Mesenchymal stem cell (in vitro differentiated cells and primary cell): ENCODE data around the gene ADD3.

Experiments
- DNase-seq: peaks from one replicate; pipeline ENCODE4 v3.0.0-alpha.2; 2013
- H2AFZ ChIP-seq: one replicate; pipeline ENCODE4 v1.6.1; 2013; ENCODE audit warnings: low read depth, mild to moderate bottlenecking, control low read depth, inconsistent platforms, low read length, moderate library complexity
- H2AK5ac ChIP-seq: 2 replicates; pipeline ENCODE4 v1.6.1; 2013; ENCODE audit warnings: low read length, moderate library complexity, mild to moderate bottlenecking, inconsistent platforms; ENCODE audit not compliant: severe bottlenecking
- H2BK120ac ChIP-seq: one replicate; pipeline ENCODE4 v1.6.1; 2013; ENCODE audit warnings: low read depth, mild to moderate bottlenecking, inconsistent platforms, low read length, moderate library complexity
- H2BK12ac ChIP-seq, 2 experiments: one replicate each; pipeline ENCODE4 v1.6.1; 2013; ENCODE audit warnings: inconsistent platforms in 2 of 2, low read length in 2 of 2, mild to moderate bottlenecking in 2 of 2, moderate library complexity in 2 of 2, control low read depth in 1 of 2
- H2BK15ac ChIP-seq: one replicate; pipeline ENCODE4 v1.6.1; 2013; ENCODE audit warnings: mild to moderate bottlenecking, low read depth, inconsistent platforms; ENCODE audit not compliant: poor library complexity, severe bottlenecking
- H2BK5ac ChIP-seq: 2 replicates; pipeline ENCODE4 v1.6.1; 2013; ENCODE audit warnings: low read depth, mild to moderate bottlenecking, low read length, control low read depth, inconsistent platforms; ENCODE audit not compliant: poor library complexity, severe bottlenecking
- H3K14ac ChIP-seq, 2 experiments: one replicate each; pipeline ENCODE4 v1.6.1; 2013; ENCODE audit warnings: inconsistent platforms in 2 of 2, low read length in 2 of 2, control low read depth in 1 of 2, mild to moderate bottlenecking in 1 of 2, moderate library complexity in 1 of 2
- H3K18ac ChIP-seq, 2 experiments: one replicate each; pipeline ENCODE4 v1.6.1; 2013; ENCODE audit warnings: inconsistent platforms in 2 of 2, low read length in 2 of 2, control low read depth in 1 of 2, low read depth in 1 of 2, mild to moderate bottlenecking in 1 of 2
- H3K23ac ChIP-seq, 2 experiments: one replicate each; pipeline ENCODE4 v1.6.1; 2013; ENCODE audit warnings: inconsistent platforms in 2 of 2, low read length in 2 of 2, mild to moderate bottlenecking in 2 of 2, moderate library complexity in 2 of 2, control low read depth in 1 of 2
- H3K27ac ChIP-seq: 2 replicates; pipeline ENCODE4 v1.5.1; 2013; ENCODE audit warnings: mild to moderate bottlenecking, moderate library complexity, low read length, control low read depth, inconsistent platforms; ENCODE audit not compliant: poor library complexity, severe bottlenecking
- H3K27me3 ChIP-seq, 2 experiments: 2 replicates each; pipeline versions ENCODE4 v1.6.1 to v1.7.0; 2013; ENCODE audit warnings: low read length in 2 of 2, mild to moderate bottlenecking in 2 of 2, moderate library complexity in 2 of 2, control low read depth in 1 of 2, inconsistent platforms in 1 of 2; ENCODE audit not compliant: control insufficient read depth in 1 of 2, insufficient read depth in 1 of 2
- H3K36me3 ChIP-seq, 2 experiments: 2 replicates each; pipeline versions ENCODE4 v1.6.1 to v1.7.0; 2013; ENCODE audit warnings: low read length in 2 of 2, control low read depth in 1 of 2, inconsistent platforms in 1 of 2, low read depth in 1 of 2, mild to moderate bottlenecking in 1 of 2; ENCODE audit not compliant: insufficient read depth in 2 of 2, control insufficient read depth in 1 of 2
- H3K4ac ChIP-seq, 2 experiments: one replicate each; pipeline ENCODE4 v1.6.1; 2013; ENCODE audit warnings: inconsistent platforms in 2 of 2, low read length in 2 of 2, mild to moderate bottlenecking in 2 of 2, moderate library complexity in 2 of 2, control low read depth in 1 of 2, low read depth in 1 of 2
- H3K4me1 ChIP-seq: 2 replicates; pipeline ENCODE4 v1.6.1; 2013; ENCODE audit warnings: low read depth, low read length, control low read depth; ENCODE audit not compliant: control insufficient read depth, insufficient read depth
- H3K4me2 ChIP-seq: 2 replicates; pipeline ENCODE4 v1.6.1; 2013; ENCODE audit warnings: low read length, mild to moderate bottlenecking, inconsistent platforms; ENCODE audit not compliant: poor library complexity, severe bottlenecking
- H3K4me3 ChIP-seq, 2 experiments: 2 replicates each; pipeline versions ENCODE4 v1.5.1 to v1.7.0; 2013; ENCODE audit warnings: low read length in 2 of 2, mild to moderate bottlenecking in 2 of 2, control low read depth in 1 of 2, low read depth in 1 of 2; ENCODE audit not compliant: insufficient read depth in 1 of 2
- H3K79me1 ChIP-seq: replicated peaks from 2 replicates; pipeline ENCODE4 v1.6.1; 2013; ENCODE audit warnings: mild to moderate bottlenecking, control low read depth, low read length, inconsistent platforms; ENCODE audit not compliant: poor library complexity, severe bottlenecking
- H3K9ac ChIP-seq: 2 replicates; pipeline ENCODE4 v1.7.0; 2013; ENCODE audit warnings: mild to moderate bottlenecking, low read length, moderate library complexity
- H3K9me3 ChIP-seq: 2 replicates; pipeline ENCODE4 v1.7.0; 2013; ENCODE audit warnings: mild to moderate bottlenecking, low read length; ENCODE audit not compliant: control insufficient read depth
- H4K8ac ChIP-seq: one replicate; pipeline ENCODE4 v1.6.1; 2013; ENCODE audit warnings: inconsistent platforms, mild to moderate bottlenecking, low read length, moderate library complexity
- H4K91ac ChIP-seq: one replicate; pipeline ENCODE4 v1.6.1; 2013; ENCODE audit warnings: mild to moderate bottlenecking, low read length, inconsistent platforms
- WGBS: methylation state at CpG from one replicate; pipeline ENCODE4 v1.1.7; 2013; ENCODE audit warnings: mixed read lengths; 5-methylcytosine and 5-hydroxymethylcytosine counted together

The ADD3 gene

DNA sequence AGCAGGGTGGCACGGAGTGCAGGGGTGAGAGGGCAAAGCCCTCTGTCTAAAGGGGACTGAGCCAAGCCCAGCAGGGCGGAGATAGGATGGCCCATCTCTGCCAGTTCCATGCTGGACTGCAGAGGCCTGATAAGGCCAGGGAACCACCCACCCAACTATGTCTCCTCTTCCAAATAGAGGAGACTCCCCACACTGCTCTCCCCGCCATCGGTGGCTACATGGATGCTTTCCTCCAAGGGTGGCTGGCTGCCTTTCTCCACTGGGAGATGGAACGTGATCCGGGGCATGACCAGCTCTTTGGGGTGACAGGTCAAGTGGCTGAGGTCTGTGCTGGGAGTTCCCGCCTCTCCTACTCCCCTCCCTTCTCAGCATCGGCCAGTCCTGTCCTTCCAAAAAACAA lies 141.5 kb downstream of the ADD3 start:
- H2AK5ac ChIP-seq, result no peak overlapping the region
- no peak overlapping the region for H3K9ac ChIP-seq
- no peak overlapping the region for H3K4me3 ChIP-seq
- H4K8ac ChIP-seq, result no peak overlapping the region
- H2BK5ac ChIP-seq, result no peak overlapping the region
- H3K27ac ChIP-seq, result no peak overlapping the region
- peaks cover 2% of the 10 kb centered on the region for H3K4me1 ChIP-seq
- H3K36me3 ChIP-seq, result no peaks in the 10 kb centered on the region
- no peak overlapping the region for H2BK12ac ChIP-seq
- H3K4me2 ChIP-seq, result no peak overlapping the region
- no peak for DNase-seq
- H2AFZ ChIP-seq, result no peak overlapping the region
- no peak overlapping the region for H3K18ac ChIP-seq
- no peak overlapping the region for H3K23ac ChIP-seq
- WGBS, result 80% methylated on average over 8 of the region's 8 CpGs
- no peak overlapping the region for H2BK15ac ChIP-seq
- peaks cover 31 to 44% of the 10 kb centered on the region in 2 experiments for H3K27me3 ChIP-seq
- H3K4ac ChIP-seq, result no peak overlapping the region
- no peak overlapping the region for H3K14ac ChIP-seq
- peak overlapping the region; percentile 8 for H4K91ac ChIP-seq
- H3K9me3 ChIP-seq, result no peaks in the 10 kb centered on the region
- no peak overlapping the region for H2BK120ac ChIP-seq
- no peaks in the 10 kb centered on the region for H3K79me1 ChIP-seq

DNA sequence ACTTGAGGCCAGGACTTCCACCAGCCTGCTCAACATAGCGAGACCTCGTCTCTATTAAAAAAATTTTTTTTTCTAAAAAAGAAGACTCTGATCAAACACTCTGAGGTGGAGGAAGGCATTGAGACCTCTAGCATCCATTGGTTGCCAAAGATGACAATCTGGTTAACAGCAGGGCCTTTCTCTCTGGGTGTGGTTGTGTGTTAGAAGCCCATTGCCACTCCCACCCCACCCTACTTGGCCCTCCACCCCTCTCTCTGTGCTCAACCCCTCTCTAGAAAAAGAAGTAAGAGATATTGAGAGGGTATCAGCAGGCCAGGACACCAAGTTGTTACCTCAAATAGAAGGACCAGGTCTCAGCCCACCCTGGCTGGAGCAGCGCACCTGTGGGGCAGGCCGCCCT lies 142.3 kb downstream of the ADD3 start:
- Histone ChIP-seq H3K27ac (no peak overlapping the region), H3K23ac (no peak overlapping the region), H3K4ac (no peak overlapping the region), H2AFZ (no peak overlapping the region), H3K9me3 (no peaks in the 10 kb centered on the region), H3K14ac (no peak overlapping the region), H4K91ac (no peak overlapping the region), H2BK120ac (no peak overlapping the region), H3K4me3 (no peak overlapping the region), H2BK12ac (no peak overlapping the region), H3K4me1 (peaks cover 2% of the 10 kb centered on the region), H4K8ac (no peak overlapping the region), H3K27me3 (peaks cover 31 to 46% of the 10 kb centered on the region in 2 experiments), H3K79me1 (no peaks in the 10 kb centered on the region), H3K18ac (no peak overlapping the region), H3K36me3 (no peaks in the 10 kb centered on the region), H3K9ac (no peak overlapping the region), H3K4me2 (no peak overlapping the region), H2AK5ac (no peak overlapping the region), H2BK15ac (no peak overlapping the region), H2BK5ac (no peak overlapping the region)
- WGBS, result 97% methylated on average over 4 of the region's 4 CpGs
- DNase-seq, result no peak

DNA sequence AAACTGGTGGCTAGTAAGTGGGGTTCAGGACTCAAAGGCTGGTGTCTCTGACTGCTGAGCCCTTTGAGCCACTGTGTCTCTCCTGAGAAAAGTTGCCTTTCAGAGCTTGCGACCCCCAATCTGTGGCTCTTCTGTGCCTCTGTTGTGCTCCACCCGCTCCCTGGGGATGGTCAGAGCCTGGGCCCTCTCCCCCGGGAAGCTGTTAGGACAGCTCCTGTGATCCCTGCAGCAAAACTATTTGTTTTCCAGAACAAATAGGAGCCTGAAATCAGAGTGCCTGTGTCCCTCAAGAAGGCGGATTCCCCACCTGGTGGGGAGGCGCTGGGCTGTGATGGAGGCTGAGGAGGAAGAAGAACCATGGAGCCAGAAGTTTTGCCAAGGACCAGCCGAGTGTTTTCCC lies 143.2 kb downstream of the ADD3 start:
- H3K14ac ChIP-seq, result no peak overlapping the region
- no peaks in the 10 kb centered on the region for H3K9me3 ChIP-seq
- H2BK12ac ChIP-seq, result no peak overlapping the region
- no peak overlapping the region for H2BK5ac ChIP-seq
- no peak overlapping the region for H3K18ac ChIP-seq
- no peak overlapping the region for H2AK5ac ChIP-seq
- H3K9ac ChIP-seq, result no peak overlapping the region
- no peak overlapping the region for H3K4me2 ChIP-seq
- H3K79me1 ChIP-seq, result no peaks in the 10 kb centered on the region
- no peak for DNase-seq
- no peak overlapping the region for H2AFZ ChIP-seq
- H3K27me3 ChIP-seq, result peaks cover 31 to 46% of the 10 kb centered on the region in 2 experiments
- peaks cover 2% of the 10 kb centered on the region for H3K4me1 ChIP-seq
- H3K27ac ChIP-seq, result no peak overlapping the region
- H2BK15ac ChIP-seq, result no peak overlapping the region
- H3K4ac ChIP-seq, result no peak overlapping the region
- WGBS, result 83% methylated on average over 6 of the region's 6 CpGs
- no peak overlapping the region for H4K91ac ChIP-seq
- H3K23ac ChIP-seq, result no peak overlapping the region
- no peak overlapping the region for H2BK120ac ChIP-seq
- no peak overlapping the region for H4K8ac ChIP-seq
- no peak overlapping the region for H3K4me3 ChIP-seq
- H3K36me3 ChIP-seq, result no peaks in the 10 kb centered on the region

DNA sequence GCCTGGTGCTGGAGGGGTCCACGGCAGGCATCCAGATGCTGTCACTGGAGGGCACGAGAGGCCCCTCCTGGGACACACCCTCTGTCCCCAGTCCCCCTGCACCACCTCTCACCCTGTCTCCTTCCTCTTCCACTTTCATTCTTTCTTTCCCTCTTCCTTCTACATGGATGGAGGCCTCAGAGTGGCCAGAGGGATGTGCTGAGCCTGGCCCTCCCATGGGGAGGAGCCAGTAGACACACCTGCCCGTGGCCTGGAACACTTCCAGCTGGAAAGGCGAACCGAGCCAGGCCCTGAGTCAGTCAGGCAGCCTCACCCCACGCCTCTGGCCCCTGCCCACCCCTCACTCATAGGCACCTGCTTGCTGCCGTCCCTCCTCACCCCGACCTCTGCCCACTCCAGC lies 143.7 kb downstream of the ADD3 start:
- Histone ChIP-seq H3K23ac (no peak overlapping the region), H3K36me3 (no peaks in the 10 kb centered on the region), H3K18ac (no peak overlapping the region), H2AFZ (no peak overlapping the region), H3K4ac (no peak overlapping the region), H4K91ac (no peak overlapping the region), H2AK5ac (no peak overlapping the region), H3K4me3 (no peak overlapping the region), H3K4me1 (peaks cover 2% of the 10 kb centered on the region), H3K4me2 (no peak overlapping the region), H3K27ac (no peak overlapping the region), H3K27me3 (peaks cover 31 to 46% of the 10 kb centered on the region in 2 experiments), H2BK12ac (no peak overlapping the region), H3K9me3 (no peaks in the 10 kb centered on the region), H2BK120ac (no peak overlapping the region), H3K9ac (no peak overlapping the region), H2BK15ac (no peak overlapping the region), H3K14ac (no peak overlapping the region), H3K79me1 (no peaks in the 10 kb centered on the region), H4K8ac (no peak overlapping the region), H2BK5ac (no peak overlapping the region)
- DNase-seq, result no peak
- WGBS, result 73% methylated on average over 5 of the region's 8 CpGs
